ENCODE results near the gene MAPK1IP1L.
"Not testable (repeated sequence)": the region's sequence is repeated elsewhere in the genome, so short reads cannot be mapped to it uniquely, and the experiment has no call there.

GRCh38 chr14:55037995-55038394 is 13.5 kb upstream of the MAPK1IP1L start:
- not testable (repeated sequence) for TF ChIP-seq CTCF (IDR thresholded peaks at IDR 0.05; ENCODE audit: low read depth, low read length, poor library complexity, severe bottlenecking); EZH2phosphoT487 (IDR thresholded peaks at IDR 0.05; ENCODE audit: borderline replicate concordance, low read length)
